PC-9 (cell line): ENCODE data around the gene ELP4.
"Not testable (repeated sequence)": the region's sequence is repeated elsewhere in the genome, so short reads cannot be mapped to it uniquely, and the experiment has no call there.

ENCODE experiments used
- CTCF ChIP-seq: fragments of 200-600 bp; sonication (generic); conservative IDR thresholded peaks from 2 replicates; pipeline ENCODE4 v1.6.1; 2017; ENCODE audit warnings: mixed run types, antibody characterized with exemption, mild to moderate bottlenecking, moderate library complexity
- EZH2 ChIP-seq: fragments of 200-600 bp; sonication (generic); IDR thresholded peaks from 2 replicates; pipeline ENCODE4 v1.8.0; 2017; ENCODE audit warnings: antibody characterized with exemption, low read depth

- TF ChIP-seq CTCF, EZH2: not testable (repeated sequence)
Measured at GRCh38 chr11:31564517-31564916, 55.0 kb downstream of the ELP4 start.
